Activated CD8-positive, alpha-beta T cell treated with anti-CD3 and anti-CD28 coated beads for 36 hours (primary cell): ENCODE results near the gene BTAF1. TPM values are rescaled to one million over a fixed set of nuclear protein-coding genes. Genes with fewer than 3 reads are reported as not detected.

Experiments used
- ATAC-seq: fragments of 200-7000 bp; cut with Tn5 transposase; one replicate; pipeline ENCODE4 v1.10.0; 2021; ENCODE audit warnings: mild to moderate bottlenecking, moderate library complexity
- CTCF ChIA-PET: fragments of 350-600 bp; sonication (Branson Sonifier 250); formaldehyde crosslinking; loops from one replicate; lab custom pipeline; 2021; ENCODE audit warnings: antibody characterized with exemption; lab: Charles Lee
- POLR2A ChIA-PET: fragments of 350-600 bp; sonication (Branson Sonifier 250); formaldehyde crosslinking; loops from one replicate; lab custom pipeline; 2021; ENCODE audit warnings: antibody characterized with exemption; lab: Charles Lee
- DNase-seq: peaks from one replicate; pipeline ENCODE4 v3.0.0-alpha.2; 2020
- H3K27ac Mint-ChIP-seq: one replicate; pipeline ENCODE4 v1.8.0; 2021; ENCODE audit warnings: mild to moderate bottlenecking, mixed read lengths
- H3K27me3 Mint-ChIP-seq: one replicate; pipeline ENCODE4 v1.8.0; 2021; ENCODE audit warnings: mixed read lengths
- H3K36me3 Mint-ChIP-seq: one replicate; pipeline ENCODE4 v1.8.0; 2021; ENCODE audit warnings: low read depth, mixed read lengths
- H3K4me1 Mint-ChIP-seq: one replicate; pipeline ENCODE4 v1.8.0; 2021; ENCODE audit warnings: low read depth, mixed read lengths
- H3K4me3 Mint-ChIP-seq: one replicate; pipeline ENCODE4 v1.8.0; 2021; ENCODE audit warnings: mild to moderate bottlenecking, moderate library complexity, mixed read lengths
- H3K9me3 Mint-ChIP-seq: one replicate; pipeline ENCODE4 v1.8.0; 2021; ENCODE audit warnings: mixed read lengths
- intact Hi-C: fragments of 100-400 bp; cut with micrococcal nuclease; formaldehyde crosslinking; loops from one replicate; pipeline ENCODE4 v1.10.0; 2022
- total RNA-seq, 2 experiments: library from RNA; stranded (reverse); gene quantifications; one replicate each; pipeline ENCODE4 v1.2.3, GENCODE V29; 2021
- TF ChIP-seq, protein P1 (sequence below): fragments of 200-600 bp; IDR thresholded peaks from one replicate; pipeline ENCODE4 v1.8.0; 2022; ENCODE audit warnings: antibody characterized with exemption, mild to moderate bottlenecking

BTAF1 gene
- total RNA-seq, 2 experiments from 2014 or later = 73.4 to 75.3 TPM

DNA sequence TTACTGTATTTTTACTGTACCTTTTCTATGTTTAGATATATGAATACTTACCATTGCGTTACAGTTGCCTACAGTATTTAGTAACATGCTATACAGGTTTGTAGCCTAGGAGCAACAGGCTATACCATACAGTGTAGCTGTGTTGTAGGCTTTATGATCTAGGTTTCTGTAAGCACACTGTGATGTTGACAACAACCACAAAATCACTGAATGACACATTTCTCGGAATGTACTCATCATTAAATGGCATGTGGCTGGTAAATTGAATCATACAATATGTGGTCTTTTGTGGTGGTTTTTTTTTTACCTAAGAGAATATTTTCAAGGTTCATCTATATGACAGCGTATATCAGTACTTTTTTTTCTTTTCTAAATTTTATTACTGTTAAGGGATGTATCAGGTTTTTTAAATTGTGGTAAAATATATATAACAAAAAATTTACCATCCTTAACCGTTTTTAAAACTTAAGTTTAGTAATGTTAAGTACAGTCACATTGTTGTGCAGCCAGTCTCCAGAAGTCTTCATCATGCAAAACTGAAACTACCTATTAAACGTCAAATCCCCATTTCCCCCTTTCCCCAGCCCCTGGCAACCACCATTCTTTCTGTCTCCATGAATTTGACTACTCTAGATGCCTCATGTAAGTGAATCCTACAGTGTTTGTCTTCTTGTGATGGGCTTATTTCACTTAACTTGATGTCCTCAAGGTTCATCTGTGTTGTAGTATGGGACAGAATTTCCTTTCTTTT, 21.5 kb downstream of the BTAF1 start:
- peak overlapping the region; percentile 88 for H3K27ac Mint-ChIP-seq
- H3K36me3 Mint-ChIP-seq = peaks cover 42% of the 10 kb centered on the region
- ATAC-seq (peak; percentile 96), DNase-seq (peak; percentile 33)
- TF ChIP-seq, protein P1, sequence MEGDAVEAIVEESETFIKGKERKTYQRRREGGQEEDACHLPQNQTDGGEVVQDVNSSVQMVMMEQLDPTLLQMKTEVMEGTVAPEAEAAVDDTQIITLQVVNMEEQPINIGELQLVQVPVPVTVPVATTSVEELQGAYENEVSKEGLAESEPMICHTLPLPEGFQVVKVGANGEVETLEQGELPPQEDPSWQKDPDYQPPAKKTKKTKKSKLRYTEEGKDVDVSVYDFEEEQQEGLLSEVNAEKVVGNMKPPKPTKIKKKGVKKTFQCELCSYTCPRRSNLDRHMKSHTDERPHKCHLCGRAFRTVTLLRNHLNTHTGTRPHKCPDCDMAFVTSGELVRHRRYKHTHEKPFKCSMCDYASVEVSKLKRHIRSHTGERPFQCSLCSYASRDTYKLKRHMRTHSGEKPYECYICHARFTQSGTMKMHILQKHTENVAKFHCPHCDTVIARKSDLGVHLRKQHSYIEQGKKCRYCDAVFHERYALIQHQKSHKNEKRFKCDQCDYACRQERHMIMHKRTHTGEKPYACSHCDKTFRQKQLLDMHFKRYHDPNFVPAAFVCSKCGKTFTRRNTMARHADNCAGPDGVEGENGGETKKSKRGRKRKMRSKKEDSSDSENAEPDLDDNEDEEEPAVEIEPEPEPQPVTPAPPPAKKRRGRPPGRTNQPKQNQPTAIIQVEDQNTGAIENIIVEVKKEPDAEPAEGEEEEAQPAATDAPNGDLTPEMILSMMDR = no peak
- H3K27me3 Mint-ChIP-seq = no peaks in the 10 kb centered on the region
- intact Hi-C loops = no loop called here
- POLR2A ChIA-PET = interaction anchor here (0.6 to 1.3 kb wide), 4 partner anchors 10 to 140 kb away, joined by 3 to 4 read pairs (median 4); partner anchors contain the start of gene BTAF1
- H3K4me3 Mint-ChIP-seq = peak overlapping the region; percentile 46
- CTCF ChIA-PET = interaction anchor here (1.2 kb wide), 1 partner anchor 32 kb away, joined by 4 read pairs; no protein-coding TSS in a partner anchor
- H3K4me1 Mint-ChIP-seq = peaks cover 27% of the 10 kb centered on the region
- no peaks in the 10 kb centered on the region for H3K9me3 Mint-ChIP-seq

DNA sequence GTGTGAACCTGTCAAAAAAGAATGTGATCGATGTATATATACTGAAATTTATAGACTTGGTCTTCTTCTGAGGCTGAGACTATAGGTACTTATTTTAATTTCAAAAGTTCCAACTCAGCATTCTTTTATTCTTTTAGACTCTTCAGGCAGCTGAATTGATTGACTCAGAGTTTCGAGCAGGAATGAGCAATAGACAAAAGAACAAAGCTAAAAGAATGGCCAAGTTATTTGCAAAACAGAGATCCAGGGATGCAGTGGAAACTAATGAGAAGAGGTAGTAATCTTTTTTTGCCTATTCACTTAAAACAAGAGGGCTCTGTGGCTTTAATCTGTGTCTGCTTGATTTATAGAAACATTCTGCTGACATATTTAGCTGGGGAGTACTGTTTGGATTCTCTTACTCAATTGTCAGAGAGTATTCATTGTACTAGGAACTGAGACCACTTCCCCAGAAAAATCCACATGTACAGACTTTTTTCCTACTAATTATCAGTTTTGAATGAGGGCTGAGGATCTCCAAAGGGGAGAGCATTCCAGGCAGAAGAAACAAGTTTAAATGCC, 30.1 kb downstream of the BTAF1 start:
- no peaks in the 10 kb centered on the region for H3K27me3 Mint-ChIP-seq
- DNase-seq = no peak
- H3K4me1 Mint-ChIP-seq = peaks cover 6% of the 10 kb centered on the region
- no peaks in the 10 kb centered on the region for H3K9me3 Mint-ChIP-seq
- no peak overlapping the region for H3K27ac Mint-ChIP-seq
- peaks cover 50% of the 10 kb centered on the region for H3K36me3 Mint-ChIP-seq
- CTCF ChIA-PET = no interaction called here
- POLR2A ChIA-PET = no interaction called here
- ATAC-seq = no peak
- no peak overlapping the region for H3K4me3 Mint-ChIP-seq
- TF ChIP-seq, protein P1 = no peak
- intact Hi-C loops = no loop called here

DNA sequence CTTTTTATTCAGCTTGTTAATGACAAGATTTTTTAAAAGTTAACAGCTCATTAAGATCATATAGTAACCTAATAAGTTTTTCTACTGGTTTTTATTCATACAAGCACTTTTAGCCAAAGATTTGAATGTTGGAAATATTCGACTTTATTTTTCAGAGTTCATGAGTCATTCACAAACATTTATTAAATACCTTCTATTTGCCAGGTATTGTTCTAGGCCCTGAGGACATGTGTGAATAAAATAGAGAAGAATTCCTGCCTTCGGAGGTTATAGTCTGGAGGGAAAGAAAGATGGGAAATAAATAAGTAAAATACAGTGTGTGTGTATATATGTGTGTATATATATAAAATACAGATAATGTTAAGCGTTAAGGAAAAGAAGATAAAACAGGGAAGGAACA, 31.5 kb downstream of the BTAF1 start:
- POLR2A ChIA-PET = no interaction called here
- peaks cover 54% of the 10 kb centered on the region for H3K36me3 Mint-ChIP-seq
- H3K9me3 Mint-ChIP-seq = no peaks in the 10 kb centered on the region
- no peaks in the 10 kb centered on the region for H3K27me3 Mint-ChIP-seq
- peaks cover 2% of the 10 kb centered on the region for H3K4me1 Mint-ChIP-seq
- CTCF ChIA-PET = interaction anchor here (1.3 to 1.4 kb wide), 2 partner anchors 9 to 15 kb away, joined by 4 to 6 read pairs; no protein-coding TSS in a partner anchor
- ATAC-seq = no peak
- intact Hi-C loops = no loop called here
- no peak for DNase-seq
- TF ChIP-seq, protein P1 = no peak
- H3K27ac Mint-ChIP-seq = no peak overlapping the region
- no peak overlapping the region for H3K4me3 Mint-ChIP-seq

DNA sequence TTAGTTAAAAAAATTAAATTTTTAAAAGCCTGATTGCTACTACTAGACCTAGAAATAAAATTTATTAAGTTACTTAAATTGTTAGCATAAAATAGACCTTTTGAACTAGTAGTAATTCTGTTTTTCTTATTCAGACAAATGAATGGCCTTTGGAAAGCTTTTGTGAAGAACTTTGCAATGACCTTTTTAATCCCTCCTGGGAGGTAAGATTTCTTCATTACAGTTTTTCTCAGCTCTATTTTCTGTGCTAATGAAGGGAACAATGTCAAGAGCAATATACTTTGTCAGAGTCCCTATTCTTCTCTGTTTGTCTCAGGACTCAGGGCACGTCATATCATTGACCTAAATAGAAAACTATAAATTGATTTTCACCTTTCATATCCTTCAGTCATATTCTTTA, 33.5 kb downstream of the BTAF1 start:
- Mint-ChIP-seq H3K36me3 (peaks cover 47% of the 10 kb centered on the region), H3K9me3 (no peaks in the 10 kb centered on the region), H3K4me3 (no peak overlapping the region), H3K27me3 (no peaks in the 10 kb centered on the region), H3K27ac (peak overlapping the region; percentile 4), H3K4me1 (no peaks in the 10 kb centered on the region)
- CTCF ChIA-PET = no interaction called here
- POLR2A ChIA-PET = no interaction called here
- TF ChIP-seq, protein P1 = no peak
- DNase-seq (no peak), ATAC-seq (no peak)
- intact Hi-C loops = no loop called here

DNA sequence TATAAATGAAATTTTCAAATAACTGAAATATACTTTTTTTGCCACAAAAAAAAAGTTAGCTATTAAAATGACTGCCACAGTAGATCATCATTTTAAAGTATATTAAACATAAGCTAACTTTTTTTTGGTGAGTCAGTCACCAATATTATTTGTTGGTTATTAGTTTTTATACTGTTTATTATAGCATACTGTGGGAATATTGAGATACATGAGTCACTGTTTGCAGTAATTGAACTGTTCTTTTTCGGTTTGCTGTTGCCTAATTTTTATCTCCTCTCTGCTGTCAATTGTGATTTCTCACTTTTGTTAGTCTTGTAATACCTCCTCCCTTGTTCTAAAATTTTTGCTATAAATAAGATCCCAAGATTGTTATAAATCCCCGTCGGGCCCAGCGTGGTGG, 45.7 kb downstream of the BTAF1 start:
- no peak for ATAC-seq
- intact Hi-C loops = no loop called here
- POLR2A ChIA-PET = interaction anchor here (0.6 kb wide), 1 partner anchor 40 kb away, joined by 3 read pairs; no protein-coding TSS in a partner anchor
- Mint-ChIP-seq H3K27me3 (no peaks in the 10 kb centered on the region), H3K4me3 (no peak overlapping the region), H3K4me1 (peaks cover 16% of the 10 kb centered on the region), H3K27ac (no peak overlapping the region), H3K9me3 (no peaks in the 10 kb centered on the region), H3K36me3 (peaks cover 44% of the 10 kb centered on the region)
- no peak for DNase-seq
- TF ChIP-seq, protein P1 = no peak
- CTCF ChIA-PET = no interaction called here
